Stimulated activated CD8-positive, alpha-beta memory T cell treated with anti-CD3 and anti-CD28 coated beads, Interleukin-12 subunit alpha, Interleukin-12 subunit beta, amount 100 ng/mL, for 4 hours (primary cell): Measurements from ENCODE around the gene TCTN3.
"Not testable (repeated sequence)": the region's sequence is repeated elsewhere in the genome, so short reads cannot be mapped to it uniquely, and the experiment has no call there.

ENCODE experiments used
- DNase-seq: peaks from one replicate; pipeline ENCODE4 v3.0.0-alpha.2; 2020; ENCODE audit warnings: low read depth

Gene TCTN3

GRCh38 chr10:95628786-95629185, 64.9 kb downstream of the TCTN3 start:
- no peak for DNase-seq

GRCh38 chr10:95626500-95626899, 67.2 kb downstream of the TCTN3 start:
- DNase-seq = no peak

GRCh38 chr10:95620415-95620814, 73.3 kb downstream of the TCTN3 start:
- not testable (repeated sequence) for DNase-seq

- DNase-seq = no peak
Observed at GRCh38 chr10:95618101-95618500, 75.6 kb downstream of the TCTN3 start.

- no peak for DNase-seq
Observed at GRCh38 chr10:95616446-95616845, 77.3 kb downstream of the TCTN3 start.
